ENCODE data around the gene C4A. TPM values are rescaled to one million over a fixed set of nuclear protein-coding genes. Genes with fewer than 3 reads are reported as not detected.

The C4A gene
- total RNA-seq, 6 donors from 2014 or later: 89.8 to 217 (median 139) TPM

DNA sequence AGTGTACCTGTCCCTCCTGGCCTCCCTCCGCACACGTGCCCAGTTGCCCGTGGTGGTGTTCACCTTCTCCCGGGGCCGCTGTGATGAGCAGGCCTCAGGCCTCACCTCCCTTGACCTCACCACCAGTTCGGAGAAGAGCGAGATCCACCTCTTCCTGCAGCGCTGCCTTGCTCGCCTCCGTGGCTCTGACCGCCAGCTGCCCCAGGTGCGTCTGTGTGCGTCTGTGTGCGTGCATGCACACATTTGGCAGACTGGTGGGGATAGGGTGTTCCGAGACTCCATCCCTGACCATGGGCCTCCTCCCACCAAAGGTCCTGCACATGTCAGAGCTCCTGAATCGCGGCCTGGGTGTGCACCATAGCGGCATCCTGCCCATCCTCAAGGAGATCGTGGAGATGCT, 17.9 kb upstream of the C4A start:
- no peak overlapping the region for H3K4me3 ChIP-seq
- H3K27ac ChIP-seq: no peak overlapping the region
- TF ChIP-seq, protein P1, sequence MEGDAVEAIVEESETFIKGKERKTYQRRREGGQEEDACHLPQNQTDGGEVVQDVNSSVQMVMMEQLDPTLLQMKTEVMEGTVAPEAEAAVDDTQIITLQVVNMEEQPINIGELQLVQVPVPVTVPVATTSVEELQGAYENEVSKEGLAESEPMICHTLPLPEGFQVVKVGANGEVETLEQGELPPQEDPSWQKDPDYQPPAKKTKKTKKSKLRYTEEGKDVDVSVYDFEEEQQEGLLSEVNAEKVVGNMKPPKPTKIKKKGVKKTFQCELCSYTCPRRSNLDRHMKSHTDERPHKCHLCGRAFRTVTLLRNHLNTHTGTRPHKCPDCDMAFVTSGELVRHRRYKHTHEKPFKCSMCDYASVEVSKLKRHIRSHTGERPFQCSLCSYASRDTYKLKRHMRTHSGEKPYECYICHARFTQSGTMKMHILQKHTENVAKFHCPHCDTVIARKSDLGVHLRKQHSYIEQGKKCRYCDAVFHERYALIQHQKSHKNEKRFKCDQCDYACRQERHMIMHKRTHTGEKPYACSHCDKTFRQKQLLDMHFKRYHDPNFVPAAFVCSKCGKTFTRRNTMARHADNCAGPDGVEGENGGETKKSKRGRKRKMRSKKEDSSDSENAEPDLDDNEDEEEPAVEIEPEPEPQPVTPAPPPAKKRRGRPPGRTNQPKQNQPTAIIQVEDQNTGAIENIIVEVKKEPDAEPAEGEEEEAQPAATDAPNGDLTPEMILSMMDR (IDR thresholded peaks at IDR 0.05): no peak
- TF ChIP-seq POLR2A (IDR thresholded peaks at IDR 0.05) (no peak), POLR2AphosphoS5 (IDR thresholded peaks at IDR 0.05) (no peak), EP300 (IDR thresholded peaks at IDR 0.05) (no peak)
- H3K9me3 ChIP-seq: no peaks in the 10 kb centered on the region
- H3K27me3 ChIP-seq: no peaks in the 10 kb centered on the region
- H3K4me1 ChIP-seq: peaks cover 7 to 12% (median 10%) of the 10 kb centered on the region in 4 donors
- peaks cover 50 to 88% (median 77%) of the 10 kb centered on the region in 4 donors for H3K36me3 ChIP-seq
- DNase-seq: peak in 1 of 2 donors; percentile 69
- no peak for ATAC-seq (ENCODE audit: low FRiP score in 2 of 2)
- WGBS, 2 donors: 94 to 96% methylated on average over 15 to 19 of the region's 19 CpGs

DNA sequence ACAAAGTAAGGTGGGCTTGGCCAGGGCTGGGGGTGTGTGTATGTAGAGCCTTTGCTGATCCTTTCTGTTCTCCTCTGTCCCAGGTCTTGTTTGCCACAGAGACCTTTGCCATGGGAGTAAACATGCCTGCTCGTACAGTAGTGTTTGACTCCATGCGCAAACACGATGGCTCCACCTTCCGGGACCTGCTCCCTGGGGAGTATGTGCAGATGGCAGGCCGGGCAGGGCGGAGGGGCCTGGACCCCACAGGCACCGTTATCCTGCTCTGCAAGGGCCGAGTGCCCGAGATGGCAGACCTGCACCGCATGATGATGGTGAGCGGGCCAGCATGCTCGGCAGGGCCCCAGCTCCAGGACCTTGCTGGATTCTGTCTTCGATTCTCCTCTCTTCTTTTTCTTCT, 16.2 kb upstream of the C4A start:
- H3K4me1 ChIP-seq: peaks cover 3 to 14% (median 6%) of the 10 kb centered on the region in 4 donors
- no peak overlapping the region for H3K27ac ChIP-seq
- no peaks in the 10 kb centered on the region for H3K9me3 ChIP-seq
- DNase-seq (peak in 1 of 2 donors; percentile 75), ATAC-seq (ENCODE audit: low FRiP score in 2 of 2) (no peak)
- WGBS, 2 donors: 92 to 100% methylated on average over 3 to 13 of the region's 13 CpGs
- H3K27me3 ChIP-seq: no peaks in the 10 kb centered on the region
- H3K4me3 ChIP-seq: no peak overlapping the region
- peaks cover 56 to 100% (median 88%) of the 10 kb centered on the region in 4 donors for H3K36me3 ChIP-seq
- no peak for TF ChIP-seq POLR2A (IDR thresholded peaks at IDR 0.05)

DNA sequence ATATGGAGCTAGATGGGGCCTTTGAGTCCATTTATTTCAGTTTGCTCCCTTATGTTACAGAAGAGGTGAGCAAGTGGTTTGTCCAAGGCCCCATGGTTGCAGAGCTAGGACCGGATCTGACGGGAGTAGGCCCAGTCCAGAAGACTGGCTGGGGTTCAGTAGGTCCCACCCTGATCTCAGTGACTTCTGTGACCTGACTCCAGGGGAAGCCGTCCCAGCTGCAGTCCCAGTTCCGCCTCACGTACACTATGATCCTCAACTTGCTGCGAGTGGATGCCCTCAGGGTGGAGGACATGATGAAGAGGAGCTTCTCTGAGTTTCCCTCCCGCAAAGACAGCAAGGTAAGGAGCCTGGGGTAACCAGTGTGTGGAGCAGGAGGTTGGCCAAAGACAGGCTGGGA, 15.4 kb upstream of the C4A start:
- TF ChIP-seq EP300 (IDR thresholded peaks at IDR 0.05) (no peak), POLR2AphosphoS5 (IDR thresholded peaks at IDR 0.05) (no peak), POLR2A (IDR thresholded peaks at IDR 0.05) (no peak)
- TF ChIP-seq, protein P1 (IDR thresholded peaks at IDR 0.05): no peak
- peaks cover 11 to 22% (median 14%) of the 10 kb centered on the region in 4 donors for H3K4me1 ChIP-seq
- no peak for ATAC-seq (ENCODE audit: low FRiP score in 2 of 2)
- no peaks in the 10 kb centered on the region for H3K27me3 ChIP-seq
- peaks cover 56 to 95% (median 84%) of the 10 kb centered on the region in 4 donors for H3K36me3 ChIP-seq
- H3K9me3 ChIP-seq: no peaks in the 10 kb centered on the region
- no peak overlapping the region for H3K4me3 ChIP-seq
- no peak overlapping the region for H3K27ac ChIP-seq
- 86 to 95% methylated on average over 3 to 7 of the region's 7 CpGs for WGBS, 2 donors
- DNase-seq: no peak

DNA sequence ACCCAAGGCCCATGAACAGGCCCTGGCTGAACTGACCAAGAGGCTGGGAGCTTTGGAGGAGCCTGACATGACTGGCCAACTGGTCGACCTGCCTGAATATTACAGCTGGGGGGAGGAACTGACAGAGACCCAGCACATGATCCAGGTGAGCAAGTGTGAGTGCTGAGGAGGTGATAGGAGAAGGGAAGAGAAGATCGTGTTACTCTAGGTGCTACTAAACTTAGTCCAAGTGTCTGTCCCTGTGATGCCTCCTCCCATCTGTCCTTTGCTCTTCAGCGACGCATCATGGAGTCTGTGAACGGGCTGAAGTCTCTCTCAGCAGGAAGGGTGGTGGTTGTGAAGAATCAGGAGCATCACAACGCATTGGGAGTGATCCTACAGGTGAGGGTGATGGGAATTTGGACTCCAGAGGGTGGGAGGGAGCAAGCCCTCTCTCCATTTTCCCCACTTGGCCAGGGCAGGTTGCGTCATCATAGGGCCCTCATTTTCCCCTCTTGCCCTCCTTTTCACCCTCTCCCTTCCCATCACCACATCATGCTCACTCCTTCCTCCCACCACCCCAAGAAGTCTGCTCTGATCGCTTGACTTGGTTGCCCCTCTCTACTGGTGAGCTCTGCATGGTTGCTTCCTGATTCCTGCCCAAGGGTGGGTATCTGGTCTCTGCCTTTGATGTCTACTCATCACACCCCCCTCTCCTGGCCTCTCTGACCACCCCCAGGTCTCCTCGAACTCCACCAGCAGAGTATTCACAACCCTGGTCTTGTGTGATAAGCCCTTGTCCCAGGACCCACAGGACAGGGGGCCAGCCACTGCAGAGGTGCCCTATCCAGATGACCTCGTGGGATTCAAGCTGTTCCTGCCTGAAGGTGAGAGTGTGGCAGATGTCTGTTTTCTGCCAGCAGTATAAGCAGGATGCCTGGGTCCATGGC, 14.6 kb upstream of the C4A start:
- Histone ChIP-seq H3K4me1 (peaks cover 11 to 25% (median 16%) of the 10 kb centered on the region in 4 donors), H3K4me3 (no peak overlapping the region), H3K36me3 (peaks cover 50 to 88% (median 76%) of the 10 kb centered on the region in 4 donors), H3K27me3 (no peaks in the 10 kb centered on the region), H3K27ac (no peak overlapping the region), H3K9me3 (no peaks in the 10 kb centered on the region)
- TF ChIP-seq EP300 (IDR thresholded peaks at IDR 0.05) (no peak), POLR2A (IDR thresholded peaks at IDR 0.05) (no peak), POLR2AphosphoS5 (IDR thresholded peaks at IDR 0.05) (no peak)
- TF ChIP-seq, protein P1 (IDR thresholded peaks at IDR 0.05): no peak
- DNase-seq (no peak), ATAC-seq (ENCODE audit: low FRiP score in 2 of 2) (no peak)
- 85 to 89% methylated on average over 10 of the region's 10 CpGs for WGBS, 2 donors

DNA sequence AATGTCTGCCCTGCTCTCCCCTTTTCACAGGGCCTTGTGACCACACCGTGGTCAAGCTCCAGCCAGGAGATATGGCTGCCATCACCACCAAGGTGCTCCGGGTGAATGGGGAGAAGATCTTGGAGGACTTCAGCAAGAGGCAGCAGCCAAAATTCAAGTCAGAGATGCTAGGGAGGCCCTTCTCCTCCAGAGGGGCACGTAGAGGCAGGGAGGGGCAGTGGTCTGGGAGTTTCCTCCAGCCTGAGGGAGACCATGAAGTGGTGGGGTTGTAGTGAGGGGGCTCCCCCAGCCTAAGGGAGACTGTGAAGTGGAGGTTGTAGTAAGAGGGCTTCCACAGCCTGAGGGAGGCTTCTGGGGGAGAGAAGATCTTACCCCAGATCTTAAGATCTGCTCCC, 13.9 kb upstream of the C4A start:
- WGBS, 2 donors: 88% methylated on average over 3 of the region's 3 CpGs; no CpG with 5 or more reads in 1 of the 2 donors
- Histone ChIP-seq H3K4me3 (no peak overlapping the region), H3K27ac (no peak overlapping the region), H3K27me3 (no peaks in the 10 kb centered on the region), H3K4me1 (peaks cover 14 to 29% (median 19%) of the 10 kb centered on the region in 4 donors), H3K36me3 (peaks cover 43 to 81% (median 70%) of the 10 kb centered on the region in 4 donors), H3K9me3 (no peaks in the 10 kb centered on the region)
- TF ChIP-seq POLR2A (IDR thresholded peaks at IDR 0.05) (no peak), EP300 (IDR thresholded peaks at IDR 0.05) (no peak)
- TF ChIP-seq, protein P1 (IDR thresholded peaks at IDR 0.05): no peak
- DNase-seq: no peak
- ATAC-seq (ENCODE audit: low FRiP score in 2 of 2): no peak
